DOHH2 (cell line): ENCODE data around the gene KAT2A.

Experiments used
- H3F3A ChIP-seq: fragments of 200-600 bp; sonication (generic), shearing (Covaris generic); 2 replicates; pipeline ENCODE4 v1.6.0; 2016; ENCODE audit warnings: antibody characterized with exemption, mild to moderate bottlenecking; ENCODE audit not compliant: control insufficient read depth, insufficient read depth
- H3K27ac ChIP-seq: fragments of 200-600 bp; sonication (generic); 2 replicates; pipeline ENCODE4 v1.5.1; 2014; ENCODE audit warnings: low read depth, mild to moderate bottlenecking, low read length, moderate library complexity
- H3K27me3 ChIP-seq: fragments of 200-600 bp; sonication (generic); 2 replicates; pipeline ENCODE4 v1.6.1; 2014; ENCODE audit warnings: mild to moderate bottlenecking, low read length, mixed read lengths; ENCODE audit not compliant: control insufficient read depth
- H3K36me3 ChIP-seq: fragments of 200-600 bp; sonication (generic); 2 replicates; pipeline ENCODE4 v1.6.1; 2014; ENCODE audit warnings: mild to moderate bottlenecking, low read length, moderate library complexity, mixed read lengths; ENCODE audit not compliant: control insufficient read depth
- H3K4me1 ChIP-seq: fragments of 200-600 bp; sonication (generic); 2 replicates; pipeline ENCODE4 v1.6.1; 2014; ENCODE audit warnings: mild to moderate bottlenecking, low read length, mixed read lengths; ENCODE audit not compliant: control insufficient read depth
- H3K4me2 ChIP-seq: fragments of 200-600 bp; sonication (generic); 2 replicates; pipeline ENCODE4 v1.6.0; 2014; ENCODE audit warnings: mild to moderate bottlenecking, low read length, moderate library complexity
- H3K4me3 ChIP-seq: fragments of 200-600 bp; sonication (generic); 2 replicates; pipeline ENCODE4 v1.5.1; 2014; ENCODE audit warnings: mild to moderate bottlenecking, low read length, mixed read lengths
- H3K79me2 ChIP-seq: fragments of 200-600 bp; sonication (generic); 2 replicates; pipeline ENCODE4 v1.6.1; 2014; ENCODE audit warnings: mild to moderate bottlenecking, low read length, mixed read lengths; ENCODE audit not compliant: control insufficient read depth
- H3K9me2 ChIP-seq: fragments of 200-600 bp; sonication (generic); replicated peaks from 2 replicates; pipeline ENCODE4 v1.6.1; 2014; ENCODE audit warnings: mild to moderate bottlenecking, low read length, mixed read lengths; ENCODE audit not compliant: control insufficient read depth
- H3K9me3 ChIP-seq: fragments of 200-600 bp; sonication (generic); 2 replicates; pipeline ENCODE4 v1.6.1; 2014; ENCODE audit warnings: antibody characterized with exemption, low read length, mixed read lengths; ENCODE audit not compliant: control insufficient read depth, insufficient read depth
- H4K20me1 ChIP-seq: fragments of 200-600 bp; sonication (generic); 2 replicates; pipeline ENCODE4 v1.6.0; 2014; ENCODE audit warnings: low read depth, mild to moderate bottlenecking, antibody characterized with exemption, low read length, moderate library complexity; ENCODE audit not compliant: control insufficient read depth, insufficient read depth
- EZH2phosphoT487 ChIP-seq: fragments of 200-600 bp; sonication (generic); IDR thresholded peaks from 2 replicates; pipeline ENCODE4 v1.6.1; 2017; ENCODE audit warnings: borderline replicate concordance, mild to moderate bottlenecking, antibody characterized with exemption, low read length, moderate library complexity, mixed read lengths
- TF ChIP-seq, protein P1 (sequence below): fragments of 200-600 bp; sonication (generic); IDR thresholded peaks from one replicate; pipeline ENCODE4 v1.5.1; 2014; ENCODE audit warnings: antibody characterized with exemption, mild to moderate bottlenecking, low read depth, low read length; ENCODE audit not compliant: poor library complexity, severe bottlenecking

Gene KAT2A

DNA sequence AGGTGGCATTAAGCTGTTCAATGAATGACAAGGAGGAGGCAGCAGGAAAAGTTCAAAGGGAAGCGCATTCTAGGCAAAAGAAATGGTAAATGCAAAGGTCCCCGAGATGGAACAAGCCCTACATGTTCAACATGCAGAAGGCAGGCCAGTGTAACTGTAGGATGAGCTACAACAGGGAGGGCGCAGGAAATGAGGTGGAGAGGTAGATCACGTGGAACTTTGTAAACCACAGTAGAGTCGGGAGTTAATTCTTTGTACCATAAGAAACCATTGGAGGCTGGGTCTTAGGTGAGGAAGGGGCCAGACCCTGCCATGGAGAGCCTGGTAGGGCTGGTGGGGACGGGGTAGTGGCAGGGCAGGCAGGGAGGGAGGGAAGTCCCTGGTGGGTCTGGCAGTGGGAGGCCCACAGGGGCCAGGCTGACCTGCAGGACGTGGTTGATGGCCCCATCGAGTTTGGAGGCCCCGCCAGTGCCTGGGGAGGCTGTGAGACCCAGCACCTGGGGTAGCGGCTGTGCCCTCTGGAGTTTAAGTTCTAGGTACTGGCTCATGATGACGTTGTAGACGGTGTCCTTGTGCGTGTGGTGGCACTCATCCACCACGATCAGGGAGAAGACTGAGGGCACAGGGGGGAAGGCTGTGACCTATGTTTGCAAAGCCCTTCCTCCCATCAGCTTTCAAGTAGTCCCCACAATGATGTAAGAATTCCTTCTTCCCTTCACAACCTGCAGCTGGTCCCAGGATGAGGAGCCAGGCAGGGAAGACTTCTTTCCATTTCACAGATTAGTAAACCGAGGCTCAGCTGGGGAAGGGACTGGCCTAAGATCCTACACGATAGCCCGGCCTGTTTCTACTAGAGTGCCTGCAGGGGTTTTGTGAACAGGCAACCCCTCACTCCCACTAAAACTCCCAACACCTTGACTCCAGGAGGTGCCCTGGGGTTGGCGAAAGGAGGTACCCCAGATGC lies 10.6 kb downstream of the KAT2A start:
- Histone ChIP-seq H3K36me3 (peaks cover 24% of the 10 kb centered on the region), H3K79me2 (no peaks in the 10 kb centered on the region), H3K4me2 (no peak overlapping the region), H3K4me3 (no peak overlapping the region), H3K27ac (no peak overlapping the region), H3K9me3 (no peaks in the 10 kb centered on the region), H3F3A (peaks cover 5% of the 10 kb centered on the region; the same call in 1 of the 2 replicates), H4K20me1 (no peaks in the 10 kb centered on the region), H3K9me2 (no peaks in the 10 kb centered on the region), H3K4me1 (peaks cover 37% of the 10 kb centered on the region), H3K27me3 (no peaks in the 10 kb centered on the region)
- TF ChIP-seq, protein P1, sequence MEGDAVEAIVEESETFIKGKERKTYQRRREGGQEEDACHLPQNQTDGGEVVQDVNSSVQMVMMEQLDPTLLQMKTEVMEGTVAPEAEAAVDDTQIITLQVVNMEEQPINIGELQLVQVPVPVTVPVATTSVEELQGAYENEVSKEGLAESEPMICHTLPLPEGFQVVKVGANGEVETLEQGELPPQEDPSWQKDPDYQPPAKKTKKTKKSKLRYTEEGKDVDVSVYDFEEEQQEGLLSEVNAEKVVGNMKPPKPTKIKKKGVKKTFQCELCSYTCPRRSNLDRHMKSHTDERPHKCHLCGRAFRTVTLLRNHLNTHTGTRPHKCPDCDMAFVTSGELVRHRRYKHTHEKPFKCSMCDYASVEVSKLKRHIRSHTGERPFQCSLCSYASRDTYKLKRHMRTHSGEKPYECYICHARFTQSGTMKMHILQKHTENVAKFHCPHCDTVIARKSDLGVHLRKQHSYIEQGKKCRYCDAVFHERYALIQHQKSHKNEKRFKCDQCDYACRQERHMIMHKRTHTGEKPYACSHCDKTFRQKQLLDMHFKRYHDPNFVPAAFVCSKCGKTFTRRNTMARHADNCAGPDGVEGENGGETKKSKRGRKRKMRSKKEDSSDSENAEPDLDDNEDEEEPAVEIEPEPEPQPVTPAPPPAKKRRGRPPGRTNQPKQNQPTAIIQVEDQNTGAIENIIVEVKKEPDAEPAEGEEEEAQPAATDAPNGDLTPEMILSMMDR = no peak
- TF ChIP-seq EZH2phosphoT487 = no peak

DNA sequence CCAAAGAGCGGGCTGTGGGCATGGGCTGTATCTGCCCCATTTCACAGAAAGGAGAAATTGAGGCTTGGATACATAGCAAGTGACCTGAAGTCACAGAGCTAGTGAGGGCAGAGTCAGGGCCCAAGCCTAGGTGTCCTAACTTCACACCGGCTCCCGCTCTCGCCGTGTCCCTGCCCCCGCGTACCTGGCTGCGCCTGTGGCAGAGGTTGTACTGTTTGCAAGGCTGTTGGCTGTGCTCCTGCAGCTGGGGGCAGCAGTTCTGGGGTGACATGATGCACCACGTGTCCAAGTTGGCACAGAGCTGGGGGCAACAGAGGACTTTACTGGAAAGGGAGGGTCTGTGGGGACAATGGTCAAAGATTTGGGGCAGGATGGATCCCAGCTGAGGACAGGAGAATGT lies 12.1 kb downstream of the KAT2A start:
- Histone ChIP-seq H4K20me1 (no peaks in the 10 kb centered on the region), H3K4me2 (no peak overlapping the region), H3K9me2 (no peaks in the 10 kb centered on the region), H3K27me3 (no peaks in the 10 kb centered on the region), H3F3A (peaks cover 5% of the 10 kb centered on the region; the same call in 1 of the 2 replicates), H3K27ac (no peak overlapping the region), H3K79me2 (no peaks in the 10 kb centered on the region), H3K4me3 (no peak overlapping the region), H3K9me3 (no peaks in the 10 kb centered on the region), H3K4me1 (peaks cover 33% of the 10 kb centered on the region), H3K36me3 (peaks cover 11% of the 10 kb centered on the region)
- TF ChIP-seq EZH2phosphoT487 = no peak
- TF ChIP-seq, protein P1 = no peak

- peaks cover 25% of the 10 kb centered on the region for H3K4me1 ChIP-seq
- H3F3A ChIP-seq = peaks cover 3% of the 10 kb centered on the region; the same call in 1 of the 2 replicates
- H4K20me1 ChIP-seq = no peaks in the 10 kb centered on the region
- peak overlapping the region; percentile 69 for H3K4me3 ChIP-seq
- H3K27ac ChIP-seq = no peak overlapping the region
- peak overlapping the region; percentile 84 for H3K4me2 ChIP-seq
- H3K9me3 ChIP-seq = no peaks in the 10 kb centered on the region
- H3K79me2 ChIP-seq = no peaks in the 10 kb centered on the region
- H3K9me2 ChIP-seq = no peaks in the 10 kb centered on the region
- no peaks in the 10 kb centered on the region for H3K27me3 ChIP-seq
- TF ChIP-seq EZH2phosphoT487 = no peak
- TF ChIP-seq, protein P1 = peak; percentile 15
- H3K36me3 ChIP-seq = peaks cover 2% of the 10 kb centered on the region
Measured at GRCh38 chr17:42107597-42108576, 13.3 kb downstream of the KAT2A start.
